ENCODE results near the gene CA14.

DNA sequence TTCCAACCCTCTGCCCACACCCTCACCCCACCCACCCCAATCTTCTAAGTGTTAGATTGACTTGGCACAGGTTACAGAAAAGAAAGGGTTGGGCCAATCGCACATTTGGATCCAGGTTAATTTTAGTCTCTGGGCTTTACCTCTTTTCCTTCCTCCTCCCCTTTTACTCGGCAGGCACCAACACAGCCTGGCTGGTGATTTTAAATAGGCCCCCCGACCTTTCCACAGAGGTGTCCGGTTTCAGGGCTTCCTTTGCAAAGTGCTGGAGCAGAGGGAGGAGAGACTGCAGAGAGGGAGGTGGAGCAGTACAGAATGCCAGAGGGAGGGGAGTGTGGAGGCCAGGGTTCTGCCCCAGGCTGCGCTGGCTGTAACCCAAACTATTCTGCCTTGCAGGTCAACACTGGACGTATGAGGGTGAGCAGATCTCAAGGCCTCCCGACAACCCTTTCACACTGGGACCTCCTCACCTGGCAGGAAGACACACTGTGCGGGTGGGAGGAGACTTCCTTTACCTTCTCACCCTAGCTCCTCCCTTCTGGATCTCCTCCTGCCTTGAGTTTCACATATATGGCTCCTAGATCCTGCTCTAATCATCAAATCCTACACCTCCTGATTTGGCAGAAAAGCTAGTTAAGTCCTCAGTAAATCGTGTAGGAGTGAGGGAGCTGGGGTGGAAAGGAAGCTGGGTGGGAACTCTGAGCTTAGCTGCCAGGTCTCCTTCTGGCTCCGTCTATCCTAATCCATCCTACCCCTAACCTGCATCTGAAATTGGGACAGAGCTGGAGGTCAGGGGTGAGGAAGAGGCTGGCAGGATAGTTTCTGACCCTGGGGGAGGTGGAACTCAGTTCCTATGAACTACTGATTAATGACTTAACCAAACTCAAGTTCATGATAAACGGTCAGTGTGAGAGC lies 2.4 kb downstream of the CA14 start:
- TF ChIP-seq, protein P1, sequence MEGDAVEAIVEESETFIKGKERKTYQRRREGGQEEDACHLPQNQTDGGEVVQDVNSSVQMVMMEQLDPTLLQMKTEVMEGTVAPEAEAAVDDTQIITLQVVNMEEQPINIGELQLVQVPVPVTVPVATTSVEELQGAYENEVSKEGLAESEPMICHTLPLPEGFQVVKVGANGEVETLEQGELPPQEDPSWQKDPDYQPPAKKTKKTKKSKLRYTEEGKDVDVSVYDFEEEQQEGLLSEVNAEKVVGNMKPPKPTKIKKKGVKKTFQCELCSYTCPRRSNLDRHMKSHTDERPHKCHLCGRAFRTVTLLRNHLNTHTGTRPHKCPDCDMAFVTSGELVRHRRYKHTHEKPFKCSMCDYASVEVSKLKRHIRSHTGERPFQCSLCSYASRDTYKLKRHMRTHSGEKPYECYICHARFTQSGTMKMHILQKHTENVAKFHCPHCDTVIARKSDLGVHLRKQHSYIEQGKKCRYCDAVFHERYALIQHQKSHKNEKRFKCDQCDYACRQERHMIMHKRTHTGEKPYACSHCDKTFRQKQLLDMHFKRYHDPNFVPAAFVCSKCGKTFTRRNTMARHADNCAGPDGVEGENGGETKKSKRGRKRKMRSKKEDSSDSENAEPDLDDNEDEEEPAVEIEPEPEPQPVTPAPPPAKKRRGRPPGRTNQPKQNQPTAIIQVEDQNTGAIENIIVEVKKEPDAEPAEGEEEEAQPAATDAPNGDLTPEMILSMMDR (conservative IDR thresholded peaks at IDR 0.05; ENCODE audit: low read depth, low read length) = no peak
- TF ChIP-seq EZH2 (IDR thresholded peaks at IDR 0.05; ENCODE audit: borderline replicate concordance, low read depth, low read length, poor library complexity, severe bottlenecking) = no peak

Data from A673 (cell line).